NCI-H2227 (cell line): ENCODE measurements around the gene LRPAP1.
A peak's percentile ranks its signal among the peaks of the same experiment; 100 is the strongest.
"Not testable (repeated sequence)": the region's sequence is repeated elsewhere in the genome, so short reads cannot be mapped to it uniquely, and the experiment has no call there.

Experiments
- DNase-seq: peaks from one replicate; lab custom pipeline; 2025; ENCODE audit not compliant: unreplicated experiment; lab: John Stamatoyannopoulos, UW

LRPAP1 gene, protein sequence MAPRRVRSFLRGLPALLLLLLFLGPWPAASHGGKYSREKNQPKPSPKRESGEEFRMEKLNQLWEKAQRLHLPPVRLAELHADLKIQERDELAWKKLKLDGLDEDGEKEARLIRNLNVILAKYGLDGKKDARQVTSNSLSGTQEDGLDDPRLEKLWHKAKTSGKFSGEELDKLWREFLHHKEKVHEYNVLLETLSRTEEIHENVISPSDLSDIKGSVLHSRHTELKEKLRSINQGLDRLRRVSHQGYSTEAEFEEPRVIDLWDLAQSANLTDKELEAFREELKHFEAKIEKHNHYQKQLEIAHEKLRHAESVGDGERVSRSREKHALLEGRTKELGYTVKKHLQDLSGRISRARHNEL

GRCh38 chr4:3531879-3532750 is at the start of gene LRPAP1:
Gene LRPAP1 (minus strand): TSS chr4:3532422. CDS start chr4:3532412, 10 bp downstream.
- DNase-seq = peak; percentile 92

DNA sequence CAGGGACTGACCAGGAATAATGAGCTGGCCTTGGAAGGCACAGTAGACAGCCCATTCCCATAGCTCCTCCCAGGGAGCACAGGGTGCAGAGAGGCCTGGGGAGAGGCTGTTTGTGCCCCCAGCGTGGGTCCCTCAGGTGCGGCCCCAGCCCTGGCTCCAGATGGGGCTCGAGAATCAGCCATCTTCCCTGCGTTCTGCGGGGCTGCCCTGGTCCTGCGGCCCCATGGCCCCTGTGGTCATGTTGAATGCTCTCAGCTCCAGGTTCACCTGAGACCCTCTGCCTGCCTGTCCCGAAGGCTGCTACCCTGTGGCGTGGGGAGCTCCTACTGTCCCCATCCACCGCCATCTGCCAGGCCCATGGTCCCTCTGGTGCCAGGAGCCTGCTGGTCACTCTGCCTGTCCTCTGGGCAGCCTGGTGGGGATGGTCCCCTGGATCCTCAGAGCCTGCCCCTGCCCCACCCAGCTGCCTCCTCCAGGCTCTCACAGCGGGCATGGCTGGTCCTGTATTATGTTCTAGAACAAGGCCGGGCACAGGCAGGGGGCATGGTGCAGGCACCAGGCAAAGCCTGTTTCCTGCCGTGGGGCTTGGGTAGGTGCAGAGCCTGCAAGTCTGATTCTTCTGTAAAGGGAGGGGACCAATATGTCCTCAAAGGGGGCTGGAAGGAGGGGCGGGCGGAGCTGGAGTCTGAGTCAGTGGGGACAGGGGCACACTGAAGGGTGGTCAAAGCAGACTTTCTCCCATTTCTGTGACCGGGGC is 49.3 kb upstream of the LRPAP1 start:
- not testable (repeated sequence) for DNase-seq

- DNase-seq = not testable (repeated sequence)
Measured at GRCh38 chr4:3580859-3581258, 48.6 kb upstream of the LRPAP1 start.

DNA sequence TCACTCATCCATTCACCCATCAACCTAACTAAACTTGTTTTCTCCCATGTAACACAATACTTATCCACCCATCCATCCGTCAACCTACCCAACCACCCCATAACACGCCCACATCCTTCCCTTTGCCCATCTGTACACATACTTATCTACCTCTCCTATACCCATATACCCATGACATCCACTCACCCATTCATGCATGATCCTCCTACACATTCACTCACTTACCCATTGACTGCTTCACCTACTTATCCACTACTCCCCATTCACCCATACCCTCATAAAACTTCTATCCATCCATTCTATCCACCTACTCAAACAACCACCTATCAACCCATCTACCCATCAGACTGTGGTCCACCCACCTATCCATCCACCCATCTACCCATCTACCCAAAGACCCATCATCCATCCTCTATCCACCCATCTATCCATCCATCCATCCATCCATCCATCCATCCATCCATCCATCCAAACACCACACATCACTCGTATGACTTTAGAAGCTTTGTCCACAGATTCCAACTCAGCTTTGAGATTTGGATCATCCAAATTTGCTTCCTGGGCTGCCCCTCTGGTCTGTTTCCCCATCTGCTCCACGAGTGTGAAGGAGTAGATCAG is 46.4 kb upstream of the LRPAP1 start:
- not testable (repeated sequence) for DNase-seq

- DNase-seq = not testable (repeated sequence)
Measured at GRCh38 chr4:3578052-3578451, 45.8 kb upstream of the LRPAP1 start.

DNA sequence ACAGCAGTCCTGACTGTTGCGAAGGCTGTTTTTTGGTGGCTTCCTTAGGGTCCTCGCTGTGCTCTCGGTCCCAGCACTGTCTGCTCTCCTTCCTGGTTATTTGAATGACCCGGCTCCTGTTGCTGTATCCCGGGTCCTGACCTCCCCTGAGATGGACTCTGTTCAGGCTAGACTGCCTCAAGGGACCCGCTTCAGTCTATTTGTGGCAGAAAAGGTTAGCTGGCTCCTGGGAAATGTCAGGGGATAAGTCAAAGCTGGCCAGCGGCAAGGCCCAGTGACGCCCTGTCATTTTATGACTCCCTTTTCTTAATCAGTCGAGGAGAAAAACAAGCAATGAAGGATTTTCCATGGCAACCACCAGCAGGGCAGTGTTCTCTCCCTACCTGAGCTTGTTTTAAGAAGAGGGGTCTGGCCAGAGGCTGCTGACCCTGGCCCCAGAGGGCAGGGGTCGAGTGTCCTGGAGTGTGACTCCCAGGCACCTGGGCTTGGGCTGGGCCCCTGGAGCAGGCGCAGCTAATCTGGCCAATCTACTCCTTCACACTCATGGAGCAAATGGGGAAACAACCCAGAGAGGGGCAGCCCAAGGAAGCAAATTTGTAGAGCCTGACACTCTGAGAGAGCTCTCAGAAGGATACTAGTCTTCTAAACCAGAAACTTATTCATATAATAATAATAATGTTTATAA is 45.1 kb upstream of the LRPAP1 start:
- DNase-seq = not testable (repeated sequence)

- not testable (repeated sequence) for DNase-seq
Measured at GRCh38 chr4:3576533-3577207, 44.4 kb upstream of the LRPAP1 start.

- DNase-seq = not testable (repeated sequence)
Measured at GRCh38 chr4:3575426-3576369, 43.5 kb upstream of the LRPAP1 start.

- not testable (repeated sequence) for DNase-seq
Measured at GRCh38 chr4:3574865-3575264, 42.6 kb upstream of the LRPAP1 start.

- DNase-seq = not testable (repeated sequence)
Measured at GRCh38 chr4:3574346-3574745, 42.1 kb upstream of the LRPAP1 start.

GRCh38 chr4:3573131-3573530 is 40.9 kb upstream of the LRPAP1 start:
- DNase-seq = no peak

- no peak for DNase-seq
Measured at GRCh38 chr4:3572363-3572762, 40.1 kb upstream of the LRPAP1 start.

DNA sequence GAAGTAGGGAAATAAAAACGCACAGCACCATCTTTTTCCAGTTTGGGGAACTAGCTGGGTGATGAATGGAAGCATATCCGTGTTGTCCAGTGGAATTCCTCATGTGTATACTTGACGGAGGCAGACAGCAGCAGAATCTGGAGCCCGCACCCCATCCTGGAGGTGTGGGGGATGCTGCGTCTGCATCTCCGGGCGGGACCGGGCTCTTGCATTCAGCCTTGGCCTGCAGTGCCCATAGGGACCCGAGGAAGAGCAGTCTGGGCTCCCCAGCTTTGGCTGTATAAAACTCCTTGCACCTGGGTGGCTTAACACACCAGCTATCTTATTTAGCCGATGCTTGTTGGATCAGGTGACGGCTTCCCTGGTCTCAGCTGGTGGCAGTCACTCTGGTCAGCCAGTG is 39.7 kb upstream of the LRPAP1 start:
- no peak for DNase-seq

DNA sequence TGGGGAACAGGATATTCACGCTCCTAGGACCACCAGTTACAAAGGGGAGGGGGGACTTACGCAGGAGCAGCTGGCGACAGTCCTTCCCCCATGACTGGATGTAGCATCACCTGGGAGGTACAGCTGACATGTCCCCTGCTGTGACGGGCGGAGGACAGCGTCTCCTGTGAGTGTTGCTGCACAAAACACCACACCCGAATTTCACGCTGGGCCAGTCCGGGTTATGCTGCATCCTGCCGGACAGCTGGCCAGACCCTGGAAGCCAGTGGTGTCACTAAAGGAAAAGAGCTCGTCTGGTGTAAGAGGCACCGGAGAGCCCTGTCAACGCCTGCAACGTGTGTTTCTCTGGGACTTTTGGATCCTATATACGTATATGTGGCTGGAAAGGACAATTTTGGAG is 38.7 kb upstream of the LRPAP1 start:
- not testable (repeated sequence) for DNase-seq

- DNase-seq = not testable (repeated sequence)
Measured at GRCh38 chr4:3569611-3570010, 37.4 kb upstream of the LRPAP1 start.

GRCh38 chr4:3566701-3567100 is 34.5 kb upstream of the LRPAP1 start:
- DNase-seq = not testable (repeated sequence)

- not testable (repeated sequence) for DNase-seq
Measured at GRCh38 chr4:3566301-3566700, 34.1 kb upstream of the LRPAP1 start.

GRCh38 chr4:3564948-3565347 is 32.7 kb upstream of the LRPAP1 start:
- not testable (repeated sequence) for DNase-seq
